ENCODE data around the gene GPD2.

The GPD2 gene

DNA sequence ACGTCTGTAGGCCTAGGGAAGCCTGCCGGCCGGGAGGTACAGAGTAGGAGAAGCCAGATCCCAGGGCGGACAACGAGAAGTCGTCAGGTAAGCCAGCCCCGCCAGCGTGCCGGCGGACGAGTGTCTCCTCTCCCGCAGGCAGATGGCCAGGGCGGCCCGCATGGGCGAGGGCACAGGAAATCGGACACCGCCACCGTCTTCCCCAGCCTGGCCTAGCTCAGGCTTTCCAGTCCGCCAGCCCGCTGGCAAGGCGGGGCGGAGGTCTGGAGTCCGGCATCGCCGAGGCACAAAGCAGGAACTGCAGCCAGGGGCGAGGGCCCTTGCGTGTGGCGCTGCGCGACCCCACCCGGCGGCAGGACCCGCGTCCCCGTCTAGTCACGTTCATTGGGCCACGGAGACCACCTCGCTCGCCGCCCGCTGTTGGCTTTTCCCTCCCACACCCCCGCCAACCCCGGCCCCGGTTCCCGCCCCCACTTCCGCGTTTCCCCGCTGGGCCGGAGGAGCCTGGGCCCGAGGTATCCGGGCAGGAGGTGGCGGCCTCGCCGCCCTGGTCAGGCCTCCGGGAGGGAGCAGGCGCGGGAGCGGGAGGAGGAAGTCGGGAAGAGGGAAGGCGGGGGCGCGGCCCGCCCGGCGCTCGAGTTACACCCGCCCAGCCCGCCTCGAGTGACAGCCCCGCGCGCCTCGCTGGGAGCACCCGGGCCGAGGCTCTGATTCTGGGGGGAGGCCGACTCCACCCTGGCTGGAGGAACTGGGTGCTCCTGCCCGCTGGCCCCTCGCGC lies at the start of gene GPD2:
Gene GPD2, plus strand, starts transcription at position 662 of the 779 bp plus-strand sequence. CDS start 39,727 bp downstream, outside the sequence.
- DNase-seq, result peak; percentile 77

DNA sequence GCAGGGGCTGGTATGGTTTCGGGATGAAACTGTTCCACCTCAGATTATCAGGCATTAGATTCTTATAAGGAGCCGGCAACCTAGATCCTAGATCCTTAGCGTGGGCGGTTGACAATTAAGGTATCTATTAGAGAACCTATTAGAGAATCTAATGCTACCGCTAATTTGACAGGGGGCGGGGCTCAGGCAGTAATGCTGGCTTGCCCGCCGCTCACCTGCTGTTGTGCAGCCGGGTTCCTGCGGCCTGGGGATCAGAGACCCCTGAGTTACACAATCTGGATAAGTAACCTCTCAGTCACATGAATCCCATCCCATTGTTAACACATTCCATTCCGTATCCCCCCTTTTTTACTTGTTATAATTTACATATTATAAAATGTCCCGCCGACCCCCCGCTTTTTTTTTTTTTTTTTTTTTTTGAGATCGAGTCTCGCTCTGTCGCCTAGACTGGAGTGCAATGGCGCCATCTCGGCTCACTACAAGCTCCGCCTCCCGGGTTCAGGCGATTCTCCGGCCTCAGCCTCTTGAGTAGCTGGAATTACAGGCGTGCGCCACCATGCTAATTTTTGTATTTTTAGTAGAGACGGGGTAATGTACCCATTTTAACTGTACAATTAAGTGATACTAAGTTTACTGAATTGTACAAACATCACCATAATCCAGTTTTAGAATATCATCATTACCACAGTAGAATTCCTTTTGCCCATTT lies 42.0 kb upstream of the GPD2 start:
- no peak for DNase-seq

DNA sequence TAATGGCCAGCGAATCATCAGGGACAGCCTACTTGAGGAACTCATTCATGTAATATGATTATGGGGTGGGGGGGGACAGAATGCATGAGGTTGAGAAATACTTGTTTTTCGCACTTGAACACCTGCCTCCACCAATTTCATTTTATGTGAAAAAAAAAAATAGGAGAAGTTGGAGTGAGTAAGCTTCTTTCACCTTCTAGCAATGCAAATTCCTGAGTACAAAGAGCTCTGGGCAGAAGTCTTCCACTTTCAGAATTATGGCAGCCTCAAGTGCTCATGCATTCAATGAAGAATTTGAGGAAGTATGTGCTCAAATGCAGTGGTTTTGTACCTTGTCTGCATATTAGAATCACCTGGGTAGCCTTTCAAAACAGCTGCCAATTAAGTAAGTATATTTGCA lies 40.1 kb upstream of the GPD2 start:
- DNase-seq, result no peak

DNA sequence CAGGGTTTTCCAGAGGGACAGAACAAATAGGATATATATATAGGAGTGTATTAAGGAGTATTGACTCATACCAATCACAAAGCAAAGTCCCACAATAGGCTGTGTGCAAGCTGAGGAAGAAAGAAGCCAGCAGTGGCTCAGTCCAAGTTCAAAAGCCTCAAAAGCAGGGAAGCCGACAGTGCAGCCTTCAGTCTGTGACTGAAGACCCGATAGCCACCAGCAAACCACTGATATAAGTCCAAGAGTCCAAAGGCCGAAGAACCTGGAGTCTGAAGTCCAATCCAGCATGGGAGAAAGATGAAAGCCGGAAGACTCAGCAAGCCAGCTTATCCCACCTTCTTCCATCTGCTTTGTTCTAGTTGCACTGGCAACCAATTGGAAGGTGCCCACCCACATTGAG lies 39.0 kb upstream of the GPD2 start:
- no peak for DNase-seq

DNA sequence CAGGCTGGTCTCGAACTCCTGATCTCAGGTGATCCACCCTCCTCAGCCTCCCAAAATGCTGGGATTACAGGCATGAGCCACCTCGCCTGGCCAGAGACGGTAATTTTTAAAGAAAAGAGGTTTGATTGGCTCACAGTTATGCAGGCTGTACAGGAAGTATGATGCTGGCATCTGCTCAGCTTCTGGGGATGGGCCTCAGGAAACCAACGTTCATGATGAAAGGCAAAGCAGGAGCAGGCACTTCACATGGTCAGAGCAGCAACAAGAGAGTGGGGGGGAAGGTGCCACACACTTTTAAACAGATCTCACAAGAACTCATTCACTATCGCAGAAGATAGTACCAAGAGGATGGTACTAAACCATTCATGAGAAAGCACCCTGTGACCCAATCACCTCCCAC lies 38.0 kb upstream of the GPD2 start:
- DNase-seq, result no peak

DNA sequence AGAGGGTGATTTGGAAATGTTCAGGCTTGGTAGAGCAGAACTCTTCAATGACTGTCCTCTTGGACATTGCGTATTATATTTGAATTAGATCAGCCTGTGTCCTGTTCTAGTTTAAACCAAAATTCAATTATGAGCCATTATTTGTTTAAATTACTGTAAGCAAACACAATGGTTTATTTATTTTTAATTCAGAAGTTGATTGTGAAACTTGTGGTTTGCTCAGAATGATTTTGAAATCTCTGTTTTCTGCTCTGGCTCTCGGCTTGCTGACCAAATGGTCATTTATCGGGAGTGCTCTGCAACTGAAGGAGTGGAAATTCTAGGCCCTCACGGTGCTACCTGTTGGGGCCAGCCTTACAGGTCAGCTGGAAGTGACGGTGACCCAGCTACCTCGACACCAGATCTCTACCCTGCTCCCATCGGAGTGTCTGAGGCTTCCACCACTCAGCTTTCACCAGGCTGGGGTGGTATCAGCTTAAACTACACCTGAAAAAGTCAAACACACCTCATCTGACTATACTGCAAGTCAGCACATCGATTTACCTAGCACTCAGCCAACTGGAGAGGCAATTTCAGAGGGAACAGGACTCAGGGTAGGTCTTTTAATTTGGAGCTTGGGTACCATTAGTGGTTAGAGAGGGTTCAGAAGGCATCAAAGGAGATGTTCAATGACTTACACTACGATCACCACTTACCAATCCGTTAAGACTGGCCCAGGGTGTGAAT lies 36.8 kb upstream of the GPD2 start:
- DNase-seq, result no peak

DNA sequence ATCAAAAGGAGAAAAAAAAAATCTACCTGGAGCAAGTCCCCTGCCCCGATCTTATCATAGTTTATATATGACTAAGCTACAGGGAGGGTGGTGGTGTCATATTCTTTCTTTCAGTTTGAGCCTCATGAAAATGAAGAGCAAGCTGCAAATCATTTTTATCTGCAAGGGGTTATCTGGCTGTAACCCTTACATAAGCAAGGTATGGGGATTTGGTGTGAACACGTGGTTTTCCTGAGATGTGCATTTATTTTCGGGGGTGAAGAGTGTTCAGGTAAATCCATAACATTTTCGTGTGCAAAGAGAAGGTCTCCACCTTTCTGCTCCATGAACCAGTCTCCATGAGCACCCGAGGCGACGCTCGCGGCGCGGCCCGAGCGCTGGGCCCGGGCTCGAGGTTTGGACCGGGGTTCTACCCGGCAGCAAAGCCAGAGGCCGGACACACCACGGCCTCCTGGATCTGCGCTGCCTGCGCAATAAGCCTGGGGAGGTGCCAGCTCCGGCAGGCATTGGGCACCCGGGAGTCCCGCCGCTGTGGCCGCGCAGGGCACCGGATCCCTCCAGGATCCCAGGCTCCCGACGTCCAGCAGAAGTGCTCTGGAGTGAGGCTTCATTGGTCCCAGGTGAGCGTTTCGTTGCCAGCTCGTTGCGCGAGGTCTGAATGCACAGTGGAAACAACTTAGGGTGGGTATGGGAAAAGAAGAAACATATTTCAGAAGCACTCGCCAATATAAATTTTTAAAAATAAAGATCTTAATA lies 36.1 kb upstream of the GPD2 start:
- DNase-seq, result peak; percentile 74

DNA sequence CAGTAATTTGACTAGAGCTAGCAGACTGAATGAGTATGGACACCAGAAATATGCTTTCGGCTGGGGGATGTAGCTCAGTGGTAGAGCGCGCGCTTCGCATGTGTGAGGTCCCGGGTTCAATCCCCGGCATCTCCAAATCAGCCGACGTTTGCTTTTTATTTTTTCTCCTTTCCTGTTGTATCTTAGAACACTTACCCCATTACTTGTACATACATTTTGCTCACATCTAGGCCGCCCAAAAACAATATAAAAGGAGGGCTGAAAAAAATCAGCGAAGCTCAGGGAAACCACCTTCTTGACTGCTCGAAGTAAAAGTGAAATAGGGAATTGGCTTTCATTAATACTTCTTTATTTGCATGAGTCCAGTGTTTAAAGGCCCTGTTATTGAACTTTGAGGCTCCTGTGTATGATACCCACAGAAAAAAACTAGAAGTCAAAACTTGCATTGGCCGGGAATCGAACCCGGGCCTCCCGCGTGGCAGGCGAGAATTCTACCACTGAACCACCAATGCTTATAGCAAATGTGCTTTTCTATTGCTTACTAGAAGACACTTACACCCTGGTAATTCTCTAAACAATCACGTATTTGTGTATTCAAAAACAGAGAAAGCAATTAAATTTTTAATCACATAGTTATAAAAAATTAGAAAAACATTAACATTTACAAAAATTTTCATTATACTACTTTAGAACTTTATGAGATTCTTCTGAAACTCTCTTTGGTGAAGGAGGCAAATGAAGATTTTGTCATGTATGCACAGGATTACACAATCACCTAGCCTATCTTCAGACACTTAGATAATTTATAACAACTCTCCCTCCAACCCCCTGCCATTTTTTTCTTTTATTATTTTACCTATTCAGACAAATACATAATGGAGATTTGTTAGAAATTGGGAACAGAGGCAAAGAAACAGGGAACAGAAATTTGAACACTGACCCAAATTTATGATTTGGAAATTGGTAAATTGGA lies 35.2 kb upstream of the GPD2 start:
- DNase-seq, result peak; percentile 55

DNA sequence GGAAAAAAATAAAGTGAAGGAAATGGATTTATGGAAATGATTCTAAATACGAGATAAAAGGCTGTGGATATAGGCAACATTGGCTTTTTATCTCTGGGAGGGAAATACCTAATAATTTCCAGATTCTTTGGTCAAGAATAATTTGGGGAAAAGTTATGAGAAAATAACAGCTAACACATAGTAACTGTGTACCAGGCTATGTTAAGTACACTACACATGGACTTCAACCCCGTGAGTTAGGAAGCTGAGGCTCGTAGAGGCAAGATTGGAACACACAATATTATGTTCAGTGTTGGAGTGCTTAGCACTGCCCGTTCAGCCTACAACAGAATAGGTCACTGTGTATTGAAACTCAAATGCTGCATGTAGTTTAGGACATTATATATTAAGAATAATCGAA lies 34.3 kb upstream of the GPD2 start:
- DNase-seq, result no peak

DNA sequence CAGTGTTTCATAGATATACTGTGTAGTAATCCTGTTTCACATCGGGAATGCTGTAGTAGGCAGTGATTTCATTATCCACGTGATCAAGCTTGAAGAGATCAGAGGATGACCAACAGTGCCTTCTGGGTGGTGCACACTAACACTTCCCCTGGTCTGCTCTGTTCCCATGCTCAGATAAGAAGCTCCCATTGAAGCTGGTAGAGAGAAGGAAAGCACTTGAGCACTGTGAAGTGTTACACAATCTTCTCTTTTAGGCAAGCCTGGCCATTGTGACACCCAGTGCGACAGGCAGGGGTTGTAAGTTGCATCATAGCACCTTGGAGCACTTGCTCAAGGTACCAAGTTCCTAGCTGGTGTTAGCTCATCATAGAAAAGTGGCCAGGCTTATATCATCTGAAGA lies 30.6 kb upstream of the GPD2 start:
- no peak for DNase-seq

DNA sequence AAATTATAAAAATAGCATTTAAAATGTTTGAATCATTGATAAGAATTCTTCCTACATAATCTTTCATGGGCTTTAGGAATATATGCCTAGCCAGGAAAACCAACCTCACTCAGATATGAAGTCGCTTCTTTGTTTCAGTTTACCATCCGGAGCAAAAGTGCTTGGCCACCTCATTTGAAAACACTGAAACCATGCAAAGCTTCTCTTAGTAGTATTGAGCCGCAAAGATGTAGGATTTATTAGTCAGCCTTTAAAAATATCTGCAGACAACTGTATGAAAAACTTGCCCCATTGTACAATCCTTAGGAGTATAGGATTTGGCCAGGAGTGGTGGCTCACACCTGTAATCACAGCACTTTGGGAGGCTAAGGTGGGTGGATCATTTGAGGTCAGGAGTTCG lies 24.3 kb upstream of the GPD2 start:
- DNase-seq, result no peak

DNA sequence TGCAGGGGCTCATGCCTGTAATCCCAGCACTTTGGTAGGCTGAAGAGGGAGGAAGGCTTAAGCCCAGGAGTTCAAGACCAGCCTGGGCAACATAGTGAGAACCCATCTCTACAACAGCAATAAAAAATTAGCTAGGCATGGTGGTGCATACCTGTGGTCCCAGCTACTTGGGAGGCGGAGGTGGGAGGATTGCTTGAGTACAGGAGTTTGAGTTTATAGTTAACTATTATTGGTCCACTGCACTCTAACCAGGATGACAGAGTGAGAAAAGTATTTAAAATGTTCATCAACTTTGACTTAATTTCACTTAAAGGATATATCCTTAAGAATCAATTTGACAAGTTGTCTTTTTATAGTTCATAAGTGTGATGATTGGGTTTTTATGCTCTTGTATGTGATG lies 14.3 kb upstream of the GPD2 start:
- no peak for DNase-seq

DNA sequence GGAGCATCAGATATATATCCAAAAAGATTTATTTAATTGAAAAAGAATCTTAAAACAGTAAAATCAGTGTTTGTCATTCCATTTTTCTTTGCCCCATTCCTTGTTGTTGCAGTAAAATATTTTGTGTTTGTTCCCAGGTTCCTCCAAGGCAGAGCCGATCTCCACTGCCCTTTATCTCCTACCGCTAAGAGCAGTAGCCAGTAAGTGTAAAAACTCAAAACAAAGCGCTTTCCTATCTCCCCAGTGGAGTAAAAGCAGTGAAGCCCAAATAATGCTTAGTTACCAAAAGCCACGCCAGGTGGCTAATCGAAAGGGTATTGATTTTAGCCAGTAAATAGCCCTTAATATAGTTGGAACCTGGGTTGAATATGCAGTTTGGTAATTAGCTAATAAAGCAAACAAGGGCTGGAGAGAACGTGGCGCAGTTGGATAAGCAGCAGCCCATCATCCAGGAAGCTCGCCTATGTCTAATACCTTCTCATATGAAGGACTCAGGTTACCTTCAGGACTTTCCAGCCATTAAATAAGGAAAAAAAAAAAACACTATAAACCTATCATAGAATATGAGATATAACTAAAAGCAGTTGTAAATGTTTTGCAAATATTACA lies 12.4 kb upstream of the GPD2 start:
- no peak for DNase-seq

DNA sequence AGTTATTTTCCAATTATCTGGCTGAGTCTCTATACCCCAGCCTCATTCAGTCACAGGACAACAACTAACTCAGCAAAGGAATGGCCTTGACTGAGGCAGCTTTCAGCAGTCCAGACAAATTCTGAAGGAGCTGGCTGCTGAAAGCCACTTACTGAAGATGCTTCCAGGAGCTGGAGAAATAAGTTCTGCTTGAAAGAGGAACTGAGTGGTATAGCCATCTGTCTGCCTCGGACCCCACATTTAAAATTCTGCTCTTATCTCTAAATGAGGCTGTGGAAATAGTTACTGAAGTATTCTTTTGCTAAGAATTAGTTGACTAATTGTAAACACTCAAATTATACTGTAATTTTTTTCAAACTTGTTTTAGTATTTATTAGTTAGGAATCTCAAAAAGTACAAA lies 9.1 kb upstream of the GPD2 start:
- no peak for DNase-seq

DNA sequence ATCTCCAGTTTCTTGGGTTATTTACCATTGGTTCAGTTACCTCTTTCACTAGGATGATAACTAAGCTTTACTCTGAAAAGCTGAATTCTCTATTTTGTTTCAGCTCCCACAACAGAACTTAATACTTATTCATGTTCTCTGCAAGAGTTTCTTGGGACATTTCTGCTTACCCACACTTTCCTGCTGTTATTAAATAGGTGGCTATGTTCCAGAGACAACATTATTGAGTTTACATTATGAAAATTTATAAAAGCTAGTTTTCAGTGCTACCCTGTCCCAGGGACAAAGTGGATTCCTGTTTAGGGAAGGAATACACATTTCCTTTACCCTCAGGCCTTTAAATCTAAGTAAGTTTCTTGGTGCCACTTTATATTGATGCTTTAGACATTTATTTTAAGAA lies 7.0 kb upstream of the GPD2 start:
- no peak for DNase-seq

DNA sequence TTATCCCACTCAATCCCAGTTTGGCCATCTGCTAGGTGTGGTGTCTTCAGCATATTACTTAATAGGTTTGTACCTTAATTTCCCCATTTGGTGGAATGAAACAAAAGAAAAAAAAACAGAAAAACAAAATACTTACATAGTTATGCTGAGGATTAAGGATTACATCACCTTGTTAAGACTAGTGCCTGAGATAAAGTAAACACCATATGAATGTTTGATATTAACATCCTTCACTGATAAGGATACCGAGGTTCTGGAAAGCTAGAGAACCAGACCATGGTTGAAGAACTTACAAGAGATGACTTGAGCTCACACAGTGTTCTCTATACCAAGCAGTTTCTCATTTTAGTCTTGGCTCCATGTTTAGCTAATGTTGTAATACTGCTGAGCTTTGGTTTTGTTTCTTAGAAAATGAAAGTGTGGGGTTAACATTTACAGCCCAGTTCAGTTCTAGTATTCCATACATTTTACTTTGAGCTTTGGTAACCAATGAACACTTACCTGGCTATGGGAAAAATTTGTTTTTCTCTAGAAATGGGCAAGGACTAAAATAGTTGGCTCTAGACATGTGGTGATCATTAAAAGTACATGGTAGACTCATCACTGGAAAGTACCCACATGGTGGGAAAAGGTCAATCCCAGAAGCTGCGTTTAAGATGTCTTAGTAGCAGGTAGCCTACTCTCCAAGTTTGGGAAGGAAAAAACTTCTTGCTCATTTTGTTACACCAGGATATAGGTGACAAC lies 5.8 kb upstream of the GPD2 start:
- DNase-seq, result no peak

DNA sequence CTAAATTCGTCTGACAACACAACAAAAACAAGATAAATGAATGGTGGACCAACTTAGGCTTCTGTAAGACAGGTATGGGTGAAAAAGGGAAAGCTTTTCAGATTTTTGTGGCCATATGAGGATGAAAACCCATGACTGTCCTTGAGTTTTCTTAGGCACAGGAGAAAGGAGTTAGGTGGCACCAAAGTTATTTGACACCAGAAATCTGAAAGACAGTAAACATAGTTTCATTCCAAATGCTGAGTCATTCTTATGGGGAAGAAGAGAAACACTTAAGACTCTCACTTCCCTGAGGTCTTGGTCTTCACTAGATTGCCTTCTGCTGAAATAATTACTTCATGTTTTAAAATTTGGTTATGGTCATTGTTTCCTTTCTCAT lies 5.2 kb upstream of the GPD2 start:
- DNase-seq, result no peak

DNA sequence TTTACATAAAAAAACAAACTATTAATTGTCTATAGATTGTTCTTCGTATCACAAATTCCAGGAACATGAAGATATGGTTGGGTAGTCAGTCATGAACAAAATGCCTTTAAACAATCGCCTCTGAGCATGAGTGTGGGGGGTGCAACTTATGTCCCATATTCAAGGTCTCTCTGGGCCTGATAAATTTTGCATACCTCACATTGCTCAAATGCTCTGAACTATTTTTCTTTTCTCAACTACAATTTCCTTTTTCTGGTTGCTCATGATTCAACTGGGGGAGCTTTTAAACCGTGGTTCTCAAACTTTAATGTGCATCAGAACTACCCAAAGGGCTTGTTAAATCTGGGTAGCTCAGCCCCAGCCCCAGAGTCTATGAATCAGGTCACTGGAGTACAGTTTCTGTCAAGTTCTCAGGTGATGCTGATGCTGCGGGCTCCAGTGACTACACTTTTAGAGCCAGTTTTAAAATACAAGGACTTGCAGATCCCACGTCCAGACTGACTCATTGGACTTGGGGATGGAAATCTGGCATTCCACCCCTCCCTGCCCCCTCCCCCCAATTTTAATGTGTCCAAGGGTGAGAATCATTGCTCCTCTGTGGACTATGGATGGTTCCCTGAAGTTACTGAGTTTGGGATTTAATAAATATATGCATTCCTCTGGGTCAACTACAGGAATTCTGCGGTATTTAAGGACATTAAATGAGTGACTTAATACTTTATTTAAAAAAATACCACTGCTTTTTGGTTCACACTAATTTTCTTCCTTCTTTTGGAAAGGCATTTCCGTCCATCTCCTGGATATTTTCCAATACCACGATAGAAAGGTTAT lies 1.5 kb upstream of the GPD2 start:
- no peak for DNase-seq

DNA sequence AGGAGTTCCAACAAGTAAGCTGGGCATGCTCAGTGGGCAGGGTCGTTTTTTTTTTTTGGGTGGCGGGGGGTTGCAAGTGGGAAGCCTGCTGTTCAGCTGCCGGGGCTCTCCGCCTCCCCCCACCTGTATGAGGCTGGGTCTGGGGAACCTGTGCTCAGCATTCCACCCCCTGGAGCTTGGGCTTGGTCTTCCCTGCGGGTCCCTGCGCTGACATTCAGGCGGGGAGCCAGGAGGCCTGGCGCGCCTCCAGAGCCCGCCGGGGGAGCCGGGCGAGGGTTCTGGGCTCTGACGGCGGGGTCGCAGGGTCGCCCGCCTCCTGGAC lies 822 bp upstream of the GPD2 start:
- peak; percentile 52 for DNase-seq

DNA sequence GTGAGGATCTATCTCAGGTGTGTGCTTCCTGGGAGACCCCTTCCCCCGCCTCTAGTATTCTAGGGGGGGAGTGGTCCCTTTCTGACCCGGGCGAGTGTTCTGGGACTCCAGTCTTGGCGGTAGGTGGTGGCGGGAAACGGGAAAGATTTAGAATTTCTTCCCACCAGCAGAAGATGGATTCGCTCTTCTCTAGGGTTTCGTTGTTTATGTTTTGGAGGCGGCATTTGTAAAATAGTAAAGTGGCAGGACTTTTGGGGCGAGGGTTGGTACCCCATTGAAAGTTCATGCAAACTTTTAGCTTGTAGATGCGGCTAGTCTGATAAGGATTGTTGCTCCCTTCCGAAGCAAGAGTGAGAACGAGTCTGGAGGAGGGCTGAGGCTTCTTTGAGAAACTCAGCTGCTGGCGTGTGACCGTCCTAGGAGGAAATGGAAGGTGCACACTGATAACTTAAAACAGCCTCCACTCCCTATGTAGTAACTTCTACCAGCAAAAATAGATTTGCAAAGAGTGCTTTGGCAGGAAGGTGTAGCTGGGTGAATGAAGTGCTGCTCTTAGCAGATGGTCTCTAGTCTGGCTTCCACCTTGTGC lies 412 bp downstream of the GPD2 start:
- DNase-seq, result peak; percentile 54
